Measurements from ENCODE around the gene DNPH1. TPM values are rescaled to one million over a fixed set of nuclear protein-coding genes. Genes with fewer than 3 reads are reported as not detected.

DNPH1 gene
- total and polyA plus RNA-seq, 4 donors, result 32.0 to 135 (median 84.5) TPM

GRCh38 chr6:43275801-43276576 is 46.7 kb upstream of the DNPH1 start:
- ATAC-seq (ENCODE audit: insufficient read depth, low FRiP score) (no peak), DNase-seq (peak; percentile 34 to 55 (median 40))
- Histone ChIP-seq H3K4me3 (no peak overlapping the region), H3K27me3 (ENCODE audit: control insufficient read depth in 3 of 3, insufficient read depth in 3 of 3, low read length in 2 of 3) (peaks cover 0 to 21% (median 11%) of the 10 kb centered on the region in 3 donors), H3K27ac (ENCODE audit: low read depth in 1 of 2, low read length in 1 of 2) (no peak overlapping the region), H3K9me3 (ENCODE audit: control insufficient read depth in 4 of 4, insufficient read depth in 3 of 4, low read length in 3 of 4) (peaks cover 0 to 4% (median 0%) of the 10 kb centered on the region in 4 donors), H3K36me3 (ENCODE audit: control insufficient read depth in 4 of 4, insufficient read depth in 4 of 4, low read length in 4 of 4) (no peaks in the 10 kb centered on the region), H3K9ac (ENCODE audit: insufficient read depth in 1 of 2, low read length in 2 of 2) (no peak overlapping the region), H3K4me1 (ENCODE audit: control insufficient read depth in 5 of 5, insufficient read depth in 5 of 5, low read length in 5 of 5) (peaks cover 0 to 27% (median 4%) of the 10 kb centered on the region in 5 donors)
- WGBS, 2 donors, result 7 to 15% methylated on average over 64 of the region's 64 CpGs
- TF ChIP-seq, protein P1, sequence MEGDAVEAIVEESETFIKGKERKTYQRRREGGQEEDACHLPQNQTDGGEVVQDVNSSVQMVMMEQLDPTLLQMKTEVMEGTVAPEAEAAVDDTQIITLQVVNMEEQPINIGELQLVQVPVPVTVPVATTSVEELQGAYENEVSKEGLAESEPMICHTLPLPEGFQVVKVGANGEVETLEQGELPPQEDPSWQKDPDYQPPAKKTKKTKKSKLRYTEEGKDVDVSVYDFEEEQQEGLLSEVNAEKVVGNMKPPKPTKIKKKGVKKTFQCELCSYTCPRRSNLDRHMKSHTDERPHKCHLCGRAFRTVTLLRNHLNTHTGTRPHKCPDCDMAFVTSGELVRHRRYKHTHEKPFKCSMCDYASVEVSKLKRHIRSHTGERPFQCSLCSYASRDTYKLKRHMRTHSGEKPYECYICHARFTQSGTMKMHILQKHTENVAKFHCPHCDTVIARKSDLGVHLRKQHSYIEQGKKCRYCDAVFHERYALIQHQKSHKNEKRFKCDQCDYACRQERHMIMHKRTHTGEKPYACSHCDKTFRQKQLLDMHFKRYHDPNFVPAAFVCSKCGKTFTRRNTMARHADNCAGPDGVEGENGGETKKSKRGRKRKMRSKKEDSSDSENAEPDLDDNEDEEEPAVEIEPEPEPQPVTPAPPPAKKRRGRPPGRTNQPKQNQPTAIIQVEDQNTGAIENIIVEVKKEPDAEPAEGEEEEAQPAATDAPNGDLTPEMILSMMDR (IDR thresholded peaks at IDR 0.05; ENCODE audit: control extremely low read depth, extremely low read depth), result no peak

GRCh38 chr6:43274916-43275597 is 45.8 kb upstream of the DNPH1 start:
- Histone ChIP-seq H3K9ac (ENCODE audit: insufficient read depth in 1 of 2, low read length in 2 of 2) (no peak overlapping the region), H3K9me3 (ENCODE audit: control insufficient read depth in 4 of 4, insufficient read depth in 3 of 4, low read length in 3 of 4) (peaks cover 0 to 4% (median 0%) of the 10 kb centered on the region in 4 donors), H3K27me3 (ENCODE audit: control insufficient read depth in 3 of 3, insufficient read depth in 3 of 3, low read length in 2 of 3) (peaks cover 0 to 21% (median 11%) of the 10 kb centered on the region in 3 donors), H3K4me3 (no peak overlapping the region), H3K36me3 (ENCODE audit: control insufficient read depth in 4 of 4, insufficient read depth in 4 of 4, low read length in 4 of 4) (no peaks in the 10 kb centered on the region), H3K27ac (ENCODE audit: low read depth in 1 of 2, low read length in 1 of 2) (no peak overlapping the region), H3K4me1 (ENCODE audit: control insufficient read depth in 5 of 5, insufficient read depth in 5 of 5, low read length in 5 of 5) (peaks cover 0 to 35% (median 4%) of the 10 kb centered on the region in 5 donors)
- ATAC-seq (ENCODE audit: insufficient read depth, low FRiP score) (no peak), DNase-seq (peak in 2 of 3 donors; percentile 41 to 44)
- WGBS, 2 donors, result 3 to 5% methylated on average over 42 to 65 of the region's 65 CpGs
- TF ChIP-seq, protein P1 (IDR thresholded peaks at IDR 0.05; ENCODE audit: control extremely low read depth, extremely low read depth), result no peak

DNA sequence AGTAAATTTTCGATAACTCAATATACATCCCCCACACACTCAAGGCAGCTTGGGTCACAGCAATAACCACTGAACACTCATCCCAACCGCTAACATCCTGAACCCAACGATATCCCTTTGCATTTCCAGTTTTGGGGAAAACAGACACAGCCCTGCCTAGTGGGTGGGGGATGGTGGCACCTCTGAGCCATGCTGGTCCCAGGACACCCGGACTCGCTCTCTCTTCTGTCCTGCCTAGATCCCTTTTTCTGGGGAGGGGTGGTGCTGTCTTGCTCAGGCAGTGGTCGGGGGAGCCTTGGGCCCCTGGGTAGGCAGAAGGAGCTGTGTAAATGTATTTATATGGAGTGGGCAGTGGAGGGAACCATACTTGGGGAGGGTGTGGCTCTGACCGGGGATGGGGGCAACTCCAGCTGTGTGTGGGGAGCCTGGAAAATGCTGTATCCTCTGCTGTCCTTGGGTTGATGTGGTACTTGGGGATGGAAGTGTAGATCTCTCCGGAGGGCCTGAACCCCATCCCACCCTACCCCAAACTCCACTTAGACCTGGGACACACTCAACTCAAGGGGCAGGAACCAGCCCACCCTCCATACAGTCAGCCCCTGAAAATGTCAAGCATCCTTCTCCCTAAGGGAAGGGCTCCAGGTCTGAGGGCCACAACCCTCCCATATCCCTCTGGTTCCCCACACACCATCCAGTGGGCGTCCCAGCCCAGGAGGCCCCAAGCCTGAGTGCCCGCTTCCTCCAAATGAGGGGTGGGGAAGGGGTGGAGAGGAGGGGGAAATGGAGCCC is 45.0 kb upstream of the DNPH1 start:
- Histone ChIP-seq H3K4me1 (ENCODE audit: control insufficient read depth in 5 of 5, insufficient read depth in 5 of 5, low read length in 5 of 5) (peaks cover 0 to 42% (median 4%) of the 10 kb centered on the region in 5 donors), H3K27ac (ENCODE audit: low read depth in 1 of 2, low read length in 1 of 2) (no peak overlapping the region), H3K9ac (ENCODE audit: insufficient read depth in 1 of 2, low read length in 2 of 2) (no peak overlapping the region), H3K9me3 (ENCODE audit: control insufficient read depth in 4 of 4, insufficient read depth in 3 of 4, low read length in 3 of 4) (peaks cover 0 to 4% (median 0%) of the 10 kb centered on the region in 4 donors), H3K4me3 (no peak overlapping the region), H3K27me3 (ENCODE audit: control insufficient read depth in 3 of 3, insufficient read depth in 3 of 3, low read length in 2 of 3) (peaks cover 0 to 21% (median 11%) of the 10 kb centered on the region in 3 donors), H3K36me3 (ENCODE audit: control insufficient read depth in 4 of 4, insufficient read depth in 4 of 4, low read length in 4 of 4) (no peaks in the 10 kb centered on the region)
- DNase-seq (no peak), ATAC-seq (ENCODE audit: insufficient read depth, low FRiP score) (no peak)
- TF ChIP-seq, protein P1 (IDR thresholded peaks at IDR 0.05; ENCODE audit: control extremely low read depth, extremely low read depth), result no peak
- WGBS, 2 donors, result 70 to 76% methylated on average over 10 of the region's 10 CpGs
